ENCODE results near the gene YJEFN3.

DNA sequence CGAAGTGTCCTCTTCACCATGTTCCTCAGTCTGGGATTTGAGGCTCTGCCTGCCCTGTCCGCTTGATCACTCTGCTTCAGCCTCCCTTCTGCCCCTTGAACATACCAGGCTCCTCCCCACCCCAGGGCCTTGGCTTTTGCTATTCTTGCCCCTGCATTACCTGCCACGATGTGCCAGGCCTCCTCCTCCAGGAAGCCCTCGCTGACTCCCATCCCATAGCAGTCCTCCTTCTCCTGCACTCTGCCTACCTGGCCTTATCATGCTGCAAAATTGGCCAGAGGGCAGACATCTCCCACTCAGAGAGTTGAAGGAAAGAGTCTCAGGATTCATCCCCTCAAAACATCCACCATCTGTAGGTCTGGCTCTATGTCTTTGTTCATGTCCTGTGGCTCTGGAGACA lies 2.2 kb downstream of the YJEFN3 start:
- TF ChIP-seq ATF3 (IDR thresholded peaks at IDR 0.05): no peak
- TF ChIP-seq, protein P1, sequence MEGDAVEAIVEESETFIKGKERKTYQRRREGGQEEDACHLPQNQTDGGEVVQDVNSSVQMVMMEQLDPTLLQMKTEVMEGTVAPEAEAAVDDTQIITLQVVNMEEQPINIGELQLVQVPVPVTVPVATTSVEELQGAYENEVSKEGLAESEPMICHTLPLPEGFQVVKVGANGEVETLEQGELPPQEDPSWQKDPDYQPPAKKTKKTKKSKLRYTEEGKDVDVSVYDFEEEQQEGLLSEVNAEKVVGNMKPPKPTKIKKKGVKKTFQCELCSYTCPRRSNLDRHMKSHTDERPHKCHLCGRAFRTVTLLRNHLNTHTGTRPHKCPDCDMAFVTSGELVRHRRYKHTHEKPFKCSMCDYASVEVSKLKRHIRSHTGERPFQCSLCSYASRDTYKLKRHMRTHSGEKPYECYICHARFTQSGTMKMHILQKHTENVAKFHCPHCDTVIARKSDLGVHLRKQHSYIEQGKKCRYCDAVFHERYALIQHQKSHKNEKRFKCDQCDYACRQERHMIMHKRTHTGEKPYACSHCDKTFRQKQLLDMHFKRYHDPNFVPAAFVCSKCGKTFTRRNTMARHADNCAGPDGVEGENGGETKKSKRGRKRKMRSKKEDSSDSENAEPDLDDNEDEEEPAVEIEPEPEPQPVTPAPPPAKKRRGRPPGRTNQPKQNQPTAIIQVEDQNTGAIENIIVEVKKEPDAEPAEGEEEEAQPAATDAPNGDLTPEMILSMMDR (IDR thresholded peaks at IDR 0.05; ENCODE audit: low read depth, low read length, missing input control): no peak
- no peak for TF ChIP-seq MAX (IDR thresholded peaks at IDR 0.05)
